H1 (cell line): ENCODE data around the gene TXK. TPM values are rescaled to one million over a fixed set of nuclear protein-coding genes. Genes with fewer than 3 reads are reported as not detected.

Source experiments
- CTCF ChIA-PET: fragments of 300-600 bp; sonication (Branson Sonifier 250); formaldehyde crosslinking; loops from one replicate; lab custom pipeline; 2021; ENCODE audit not compliant: partially characterized antibody; lab: Charles Lee
- POLR2A ChIA-PET: fragments of 300-600 bp; sonication (Branson Sonifier 250); formaldehyde crosslinking; loops from one replicate; lab custom pipeline; 2021; ENCODE audit warnings: inconsistent platforms; ENCODE audit not compliant: partially characterized antibody; lab: Charles Lee
- DNase-seq, 2 experiments: peaks; one replicate each; pipeline versions ENCODE4 v3.0.0 to v3.0.0-alpha.2; 2010 to 2022; ENCODE audit warnings: low spot score in 2 of 2, low read depth in 1 of 2, mixed read lengths in 1 of 2
- FAIRE-seq: peaks from 2 replicates; lab custom pipeline; 2011; peaks lifted over from hg19 to GRCh38; lab: Jason Lieb, UNC
- H2AFZ ChIP-seq: 2 replicates; pipeline ENCODE4 v1.8.1; 2012; ENCODE audit warnings: low read length, inconsistent platforms
- H2AK5ac ChIP-seq: 2 replicates; pipeline ENCODE4 v1.6.1; 2013; ENCODE audit warnings: low read depth, low read length
- H2BK120ac ChIP-seq: replicated peaks from 2 replicates; pipeline ENCODE3; 2013; ENCODE audit warnings: low read depth, low read length, inconsistent platforms
- H2BK12ac ChIP-seq: 2 replicates; pipeline ENCODE4 v1.6.1; 2013; ENCODE audit warnings: low read depth, low read length
- H2BK15ac ChIP-seq: 2 replicates; pipeline ENCODE4 v1.6.1; 2013; ENCODE audit warnings: low read length
- H2BK20ac ChIP-seq: 2 replicates; pipeline ENCODE4 v1.6.1; 2013; ENCODE audit warnings: low read length
- H2BK5ac ChIP-seq: 2 replicates; pipeline ENCODE4 v1.6.1; 2013; ENCODE audit warnings: low read depth, low read length
- H3K14ac ChIP-seq: 2 replicates; pipeline ENCODE4 v1.6.1; 2013; ENCODE audit warnings: inconsistent platforms; ENCODE audit not compliant: insufficient read length
- H3K18ac ChIP-seq: 2 replicates; pipeline ENCODE4 v1.6.1; 2013; ENCODE audit warnings: low read length; ENCODE audit errors: extremely low read depth
- H3K23ac ChIP-seq: 2 replicates; pipeline ENCODE4 v1.6.1; 2013; ENCODE audit warnings: inconsistent platforms; ENCODE audit not compliant: insufficient read length
- H3K23me2 ChIP-seq: 2 replicates; pipeline ENCODE4 v1.6.1; 2013; ENCODE audit warnings: low read depth, low read length
- H3K27ac ChIP-seq: 2 replicates; pipeline ENCODE4 v1.6.1; 2011; ENCODE audit warnings: low read depth, low read length, inconsistent platforms
- H3K27me3 ChIP-seq, 4 experiments: replicated peaks in 1 of 4; 1 replicate in 1 of 4; 2 replicates in 3 of 4; pipeline versions ENCODE4 v1.6.1 to v1.8.1; 2011 to 2013; ENCODE audit warnings: low read length in 3 of 4, mild to moderate bottlenecking in 3 of 4, inconsistent platforms in 2 of 4, mixed read lengths in 2 of 4, moderate library complexity in 1 of 4; ENCODE audit not compliant: control insufficient read depth in 3 of 4, insufficient read depth in 3 of 4; ENCODE audit errors: extremely low read depth in 1 of 4
- H3K36me3 ChIP-seq, 4 experiments: 2 replicates each; pipeline versions ENCODE4 v1.6.1 to v1.8.1; 2011 to 2013; ENCODE audit warnings: mild to moderate bottlenecking in 4 of 4, low read length in 3 of 4, moderate library complexity in 2 of 4, control low read depth in 1 of 4, inconsistent platforms in 1 of 4; ENCODE audit not compliant: insufficient read depth in 4 of 4, control insufficient read depth in 2 of 4
- H3K4ac ChIP-seq: replicated peaks from 2 replicates; pipeline ENCODE3; 2013; ENCODE audit warnings: low read length, low read depth, mixed read lengths, inconsistent platforms; ENCODE audit not compliant: insufficient read length
- H3K4me1 ChIP-seq, 4 experiments: replicated peaks in 1 of 4; 1 replicate in 1 of 4; 2 replicates in 3 of 4; pipeline versions ENCODE4 v1.6.1 to v1.8.1; 2011 to 2013; ENCODE audit warnings: low read length in 3 of 4, inconsistent platforms in 2 of 4, mixed read lengths in 1 of 4; ENCODE audit not compliant: insufficient read depth in 4 of 4, control insufficient read depth in 3 of 4
- H3K4me2 ChIP-seq, 2 experiments: 2 replicates each; pipeline versions ENCODE4 v1.6.1 to v1.8.1; 2011 to 2013; ENCODE audit warnings: low read depth in 2 of 2, low read length in 2 of 2, control low read depth in 1 of 2, inconsistent platforms in 1 of 2, mild to moderate bottlenecking in 1 of 2; ENCODE audit not compliant: insufficient read depth in 1 of 2
- H3K4me3 ChIP-seq, 4 experiments: fragments of 200-600, 300-600 bp in 1 of 4; sonication (generic), shearing (Covaris generic), sonication (Bioruptor Twin) in 1 of 4; 2 replicates each; pipeline versions ENCODE4 v1.5.1 to v1.8.1; 2011 to 2016; ENCODE audit warnings: low read length in 4 of 4, low read depth in 3 of 4, control low read depth in 2 of 4, inconsistent platforms in 2 of 4, mild to moderate bottlenecking in 2 of 4, mixed read lengths in 1 of 4, moderate library complexity in 1 of 4; ENCODE audit not compliant: insufficient read depth in 2 of 4; ENCODE audit errors: extremely low read depth in 1 of 4
- H3K56ac ChIP-seq: replicated peaks from 2 replicates; pipeline ENCODE3; 2013; ENCODE audit warnings: low read depth, mild to moderate bottlenecking, mixed read lengths, low read length, inconsistent platforms; ENCODE audit not compliant: insufficient read length
- H3K79me1 ChIP-seq: 2 replicates; pipeline ENCODE4 v1.6.1; 2013; ENCODE audit warnings: low read depth, low read length, control low read depth
- H3K79me2 ChIP-seq, 2 experiments: 2 replicates each; pipeline versions ENCODE4 v1.6.1 to v1.8.1; 2012 to 2013; ENCODE audit warnings: low read length in 2 of 2, mild to moderate bottlenecking in 2 of 2, inconsistent platforms in 1 of 2; ENCODE audit not compliant: insufficient read depth in 2 of 2, control insufficient read depth in 1 of 2
- H3K9ac ChIP-seq, 4 experiments: replicated peaks in 1 of 4; 1 replicate in 1 of 4; 2 replicates in 3 of 4; pipeline versions ENCODE4 v1.6.1 to v1.8.1; 2011 to 2013; ENCODE audit warnings: low read depth in 3 of 4, low read length in 3 of 4, control low read depth in 2 of 4, mild to moderate bottlenecking in 2 of 4, moderate library complexity in 2 of 4, inconsistent platforms in 1 of 4; ENCODE audit errors: extremely low read depth in 1 of 4
- H3K9me3 ChIP-seq, 2 experiments: 2 replicates each; pipeline versions ENCODE4 v1.6.1 to v1.8.1; 2012 to 2013; ENCODE audit warnings: mild to moderate bottlenecking in 2 of 2, moderate library complexity in 2 of 2, control low read depth in 1 of 2, inconsistent platforms in 1 of 2, low read depth in 1 of 2, low read length in 1 of 2, mixed read lengths in 1 of 2; ENCODE audit not compliant: insufficient read depth in 2 of 2
- H4K20me1 ChIP-seq, 2 experiments: replicated peaks in 1 of 2; 2 replicates each; pipeline versions ENCODE3 to v1.8.1; 2011 to 2013; ENCODE audit warnings: inconsistent platforms in 2 of 2, low read length in 2 of 2, mild to moderate bottlenecking in 1 of 2; ENCODE audit not compliant: insufficient read depth in 2 of 2, control insufficient read depth in 1 of 2
- H4K5ac ChIP-seq: 2 replicates; pipeline ENCODE4 v1.6.1; 2013; ENCODE audit warnings: low read length, low read depth, mixed read lengths, inconsistent platforms; ENCODE audit not compliant: insufficient read length
- H4K8ac ChIP-seq: 2 replicates; pipeline ENCODE4 v1.8.0; 2013; ENCODE audit warnings: mild to moderate bottlenecking, moderate library complexity, low read length, inconsistent platforms; ENCODE audit not compliant: insufficient read depth; ENCODE audit errors: extremely low read depth
- H4K91ac ChIP-seq: replicated peaks from 2 replicates; pipeline ENCODE3; 2013; ENCODE audit warnings: low read length, mixed read lengths, inconsistent platforms; ENCODE audit not compliant: insufficient read length
- BRCA1 ChIP-seq: IDR thresholded peaks from 2 replicates; pipeline ENCODE4 v1.6.1; 2012; ENCODE audit warnings: low read depth, low read length, improper control_type of control experiment
- CHD2 ChIP-seq: IDR thresholded peaks from 2 replicates; pipeline ENCODE4 v1.6.1; 2012; ENCODE audit warnings: low read length, improper control_type of control experiment
- CREB1 ChIP-seq: IDR thresholded peaks from 2 replicates; pipeline ENCODE4 v1.6.1; 2012; ENCODE audit warnings: inconsistent platforms
- CTCF ChIP-seq, 3 experiments: IDR thresholded peaks; 1 replicate in 2 of 3; 2 replicates in 1 of 3; pipeline versions ENCODE4 v1.5.1 to v1.6.1; 2011; ENCODE audit warnings: low read length in 3 of 3, mild to moderate bottlenecking in 3 of 3, inconsistent platforms in 2 of 3, low read depth in 1 of 3, moderate library complexity in 1 of 3; ENCODE audit not compliant: insufficient read depth in 1 of 3; ENCODE audit errors: control extremely low read depth in 1 of 3
- EP300 ChIP-seq, 2 experiments: IDR thresholded peaks; 1 replicate in 1 of 2; 2 replicates in 1 of 2; pipeline ENCODE4 v1.6.1; 2011 to 2012; ENCODE audit warnings: low read depth in 2 of 2, low read length in 2 of 2, mild to moderate bottlenecking in 2 of 2, borderline replicate concordance in 1 of 2, inconsistent platforms in 1 of 2, moderate library complexity in 1 of 2
- EZH2 ChIP-seq: fragments of 200-600 bp; sonication (generic); IDR thresholded peaks from 2 replicates; pipeline ENCODE4 v1.7.1; 2012; ENCODE audit warnings: low read depth, mild to moderate bottlenecking, moderate library complexity, low read length, inconsistent platforms; ENCODE audit not compliant: severe bottlenecking
- KDM4A ChIP-seq: IDR thresholded peaks from one replicate; pipeline ENCODE4 v1.7.1; 2012; ENCODE audit warnings: low read depth, mild to moderate bottlenecking, moderate library complexity, low read length, inconsistent platforms; ENCODE audit not compliant: severe bottlenecking
- NANOG ChIP-seq: IDR thresholded peaks from 2 replicates; pipeline ENCODE4 v1.6.1; 2011; ENCODE audit warnings: low read length, low read depth, mild to moderate bottlenecking, inconsistent platforms; ENCODE audit not compliant: insufficient read depth, poor library complexity, severe bottlenecking
- SIRT6 ChIP-seq: IDR thresholded peaks from one replicate; pipeline ENCODE4 v1.7.1; 2012; ENCODE audit warnings: low read length, inconsistent platforms
- TAF7 ChIP-seq: optimal IDR thresholded peaks from 2 replicates; pipeline ENCODE3; 2011; ENCODE audit warnings: low read depth, mild to moderate bottlenecking, inconsistent platforms, low read length, moderate library complexity, borderline replicate concordance
- WGBS, 2 experiments: shearing (Covaris generic) in 1 of 2; methylation state at CpG; one replicate each; pipeline versions ENCODE4 v1.1.6 to v1.1.7; 2013 to 2015; ENCODE audit warnings: low lambda C conversion rate in 2 of 2, mixed read lengths in 2 of 2, inconsistent platforms in 1 of 2, low coverage in 1 of 2, missing lambda C conversion rate in 1 of 2; ENCODE audit not compliant: insufficient replicate concordance in 2 of 2, insufficient coverage in 1 of 2, insufficient read length in 1 of 2; ENCODE audit errors: extremely low coverage in 1 of 2, missing lambda C conversion rate in 1 of 2; 5-methylcytosine and 5-hydroxymethylcytosine counted together
- polyA plus RNA-seq, 7 experiments: library from polyadenylated mRNA; depleted of rRNA in 3 of 7; stranded (reverse) in 5 of 7; unstranded in 2 of 7; fragments of >200 nt in 5 of 7; fragments of 200-250 nt in 2 of 7; gene quantifications; 1 replicate in 5 of 7; 2 replicates in 1 of 7; 4 replicates in 1 of 7; pipeline versions ENCODE4 v1.2.1 to v1.2.3, GENCODE V29; 2011 to 2013; ENCODE audit warnings: missing spikeins in 2 of 7, mixed read lengths in 2 of 7
- total RNA-seq: library from RNA; stranded (reverse); fragmentation: NEBNext Ultra II Directional; extraction: Animal tissue kit (Norgen Biotek cat#: 25700); gene quantifications from 2 replicates; pipeline ENCODE4 v1.2.1, GENCODE V29; 2021

Gene TXK
- total and polyA plus RNA-seq, 2 of the 8 experiments (the other 6 are each of a cell fraction or from before 2014, with no cell fraction given): not detected

- H4K20me1 ChIP-seq: no peaks in the 10 kb centered on the region
- no peaks in the 10 kb centered on the region for H3K23me2 ChIP-seq
- H2BK15ac ChIP-seq: no peak overlapping the region
- peaks cover 0 to 11% (median 0%) of the 10 kb centered on the region in 4 experiments; a peak in 4 of 7 replicates for H3K4me1 ChIP-seq
- H4K5ac ChIP-seq: no peak overlapping the region
- no peak overlapping the region for H2BK120ac ChIP-seq
- H4K91ac ChIP-seq: no peak overlapping the region
- H3K27me3 ChIP-seq: no peaks in the 10 kb centered on the region
- DNase-seq (no peak), FAIRE-seq (peak; percentile 28)
- no peaks in the 10 kb centered on the region for H3K79me2 ChIP-seq
- H3K4ac ChIP-seq: no peak overlapping the region
- no peak overlapping the region for H3K14ac ChIP-seq
- no peak overlapping the region for H3K9ac ChIP-seq
- no peak overlapping the region for H3K56ac ChIP-seq
- no peaks in the 10 kb centered on the region for H3K9me3 ChIP-seq
- no peak overlapping the region for H3K4me3 ChIP-seq
- H3K27ac ChIP-seq: no peak overlapping the region
- H2BK5ac ChIP-seq: no peak overlapping the region
- H3K79me1 ChIP-seq: no peaks in the 10 kb centered on the region
- POLR2A ChIA-PET: interaction anchor here (1.2 kb wide), 2 partner anchors 10 to 12 kb away, joined by 3 to 5 read pairs; no protein-coding TSS in a partner anchor
- H2AK5ac ChIP-seq: no peak overlapping the region
- H3K18ac ChIP-seq: no peak overlapping the region
- H2BK12ac ChIP-seq: no peak overlapping the region
- H2AFZ ChIP-seq: no peak overlapping the region
- CTCF ChIA-PET: interaction anchor here (0.8 to 5.9 kb wide), 3 partner anchors 11 to 57 kb away, joined by 3 to 56 read pairs (median 3); no protein-coding TSS in a partner anchor
- peak overlapping the region; percentile 9 to 48; a peak in 1 of 4 replicates for H3K4me2 ChIP-seq
- H3K36me3 ChIP-seq: no peaks in the 10 kb centered on the region; a peak in 1 of 8 replicates
- WGBS, 2 experiments: 52% methylated on average over 3 of the region's 3 CpGs; no CpG with 5 or more reads in 1 of the 2 experiments
- no peak overlapping the region for H4K8ac ChIP-seq
- H2BK20ac ChIP-seq: no peak overlapping the region
- no peak overlapping the region for H3K23ac ChIP-seq
- TF ChIP-seq EZH2 (no peak), EP300 (IDR thresholded peaks at IDR 0.05; ENCODE audit: borderline replicate concordance in 1 of 2, low read depth in 2 of 2, low read length in 2 of 2) (no peak), CREB1 (no peak), KDM4A (no peak), NANOG (no peak), CHD2 (no peak), SIRT6 (no peak), TAF7 (no peak), BRCA1 (no peak), CTCF (IDR thresholded peaks at IDR 0.05; ENCODE audit: control extremely low read depth in 1 of 3, insufficient read depth in 1 of 3, low read depth in 1 of 3, low read length in 3 of 3) (no peak)
Measured at GRCh38 chr4:48030470-48030869, 103.6 kb downstream of the TXK start.
